ENCODE results near the gene HOXC4.

Gene HOXC4

DNA sequence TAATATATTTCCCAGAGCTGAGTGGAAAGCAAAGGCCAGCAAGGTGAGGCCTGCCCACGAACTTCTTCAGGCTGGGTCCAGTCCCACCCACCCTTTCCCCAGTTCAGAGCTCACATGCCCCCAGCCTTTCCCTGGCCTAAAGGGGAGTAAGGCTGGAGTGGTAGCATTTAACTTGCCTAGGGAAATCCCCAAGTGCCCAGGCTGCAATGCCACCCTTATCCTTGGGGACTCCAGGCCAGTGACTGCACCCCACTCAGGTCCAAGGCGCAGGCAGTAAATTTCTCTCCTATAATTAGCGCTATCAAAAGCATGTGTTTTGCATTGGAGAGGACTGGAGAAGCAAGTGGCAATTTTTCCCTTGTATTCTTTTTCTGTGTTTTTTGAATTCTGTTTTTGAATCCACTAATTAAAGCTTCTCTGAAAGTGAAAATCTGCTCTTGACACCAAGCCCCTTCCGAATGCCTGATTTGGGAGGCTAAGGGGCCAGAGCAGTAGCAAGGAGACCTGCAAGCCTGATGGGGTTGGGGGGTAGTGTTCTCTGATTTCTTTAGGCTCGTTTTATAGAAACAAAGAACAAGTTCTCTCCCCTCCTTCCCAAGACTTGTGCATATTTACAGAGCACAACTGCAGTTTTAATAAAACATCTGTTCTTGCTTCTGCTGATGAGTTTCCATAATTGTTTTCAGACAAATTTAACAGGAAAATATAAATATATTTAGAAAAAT is 28.9 kb upstream of the HOXC4 start:
- TF ChIP-seq, protein P1, sequence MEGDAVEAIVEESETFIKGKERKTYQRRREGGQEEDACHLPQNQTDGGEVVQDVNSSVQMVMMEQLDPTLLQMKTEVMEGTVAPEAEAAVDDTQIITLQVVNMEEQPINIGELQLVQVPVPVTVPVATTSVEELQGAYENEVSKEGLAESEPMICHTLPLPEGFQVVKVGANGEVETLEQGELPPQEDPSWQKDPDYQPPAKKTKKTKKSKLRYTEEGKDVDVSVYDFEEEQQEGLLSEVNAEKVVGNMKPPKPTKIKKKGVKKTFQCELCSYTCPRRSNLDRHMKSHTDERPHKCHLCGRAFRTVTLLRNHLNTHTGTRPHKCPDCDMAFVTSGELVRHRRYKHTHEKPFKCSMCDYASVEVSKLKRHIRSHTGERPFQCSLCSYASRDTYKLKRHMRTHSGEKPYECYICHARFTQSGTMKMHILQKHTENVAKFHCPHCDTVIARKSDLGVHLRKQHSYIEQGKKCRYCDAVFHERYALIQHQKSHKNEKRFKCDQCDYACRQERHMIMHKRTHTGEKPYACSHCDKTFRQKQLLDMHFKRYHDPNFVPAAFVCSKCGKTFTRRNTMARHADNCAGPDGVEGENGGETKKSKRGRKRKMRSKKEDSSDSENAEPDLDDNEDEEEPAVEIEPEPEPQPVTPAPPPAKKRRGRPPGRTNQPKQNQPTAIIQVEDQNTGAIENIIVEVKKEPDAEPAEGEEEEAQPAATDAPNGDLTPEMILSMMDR (IDR thresholded peaks at IDR 0.05; ENCODE audit: extremely low read depth, insufficient read depth, missing control alignments): no peak
- in situ Hi-C loops (cut with MboI; ENCODE audit: low pct_unique_long_range_greater_than_20kb, low sequenced_read_pairs, unreplicated experiment): loop anchor here (10.0 to 25.0 kb wide), 3 partner anchors 87 to 338 kb away; partner anchors contain the start of genes GPR84 and HOXC13
- no peak for DNase-seq (ENCODE audit: low spot score)

GRCh38 chr12:54025499-54026405 is 27.9 kb upstream of the HOXC4 start:
- TF ChIP-seq, protein P1 (IDR thresholded peaks at IDR 0.05; ENCODE audit: extremely low read depth, insufficient read depth, missing control alignments): no peak
- DNase-seq (ENCODE audit: low spot score): no peak
- in situ Hi-C loops (cut with MboI; ENCODE audit: low pct_unique_long_range_greater_than_20kb, low sequenced_read_pairs, unreplicated experiment): loop anchor here (10.0 to 25.0 kb wide), 2 partner anchors 88 to 169 kb away; partner anchors contain the start of gene HOXC13

- DNase-seq (ENCODE audit: low spot score): no peak
- in situ Hi-C loops (cut with MboI; ENCODE audit: low pct_unique_long_range_greater_than_20kb, low sequenced_read_pairs, unreplicated experiment): loop anchor here (10.0 to 25.0 kb wide), 2 partner anchors 90 to 168 kb away; partner anchors contain the start of gene HOXC13
- TF ChIP-seq, protein P1 (IDR thresholded peaks at IDR 0.05; ENCODE audit: extremely low read depth, insufficient read depth, missing control alignments): no peak
These were observed 26.8 kb upstream of the HOXC4 start for GRCh38 chr12:54026640-54027441.

- TF ChIP-seq, protein P1 (IDR thresholded peaks at IDR 0.05; ENCODE audit: extremely low read depth, insufficient read depth, missing control alignments): no peak
- no peak for DNase-seq (ENCODE audit: low spot score)
- in situ Hi-C loops (cut with MboI; ENCODE audit: low pct_unique_long_range_greater_than_20kb, low sequenced_read_pairs, unreplicated experiment): loop anchor here (10.0 to 25.0 kb wide), 2 partner anchors 90 to 167 kb away; partner anchors contain the start of gene HOXC13
These were observed 26.2 kb upstream of the HOXC4 start for GRCh38 chr12:54027442-54027786.

DNA sequence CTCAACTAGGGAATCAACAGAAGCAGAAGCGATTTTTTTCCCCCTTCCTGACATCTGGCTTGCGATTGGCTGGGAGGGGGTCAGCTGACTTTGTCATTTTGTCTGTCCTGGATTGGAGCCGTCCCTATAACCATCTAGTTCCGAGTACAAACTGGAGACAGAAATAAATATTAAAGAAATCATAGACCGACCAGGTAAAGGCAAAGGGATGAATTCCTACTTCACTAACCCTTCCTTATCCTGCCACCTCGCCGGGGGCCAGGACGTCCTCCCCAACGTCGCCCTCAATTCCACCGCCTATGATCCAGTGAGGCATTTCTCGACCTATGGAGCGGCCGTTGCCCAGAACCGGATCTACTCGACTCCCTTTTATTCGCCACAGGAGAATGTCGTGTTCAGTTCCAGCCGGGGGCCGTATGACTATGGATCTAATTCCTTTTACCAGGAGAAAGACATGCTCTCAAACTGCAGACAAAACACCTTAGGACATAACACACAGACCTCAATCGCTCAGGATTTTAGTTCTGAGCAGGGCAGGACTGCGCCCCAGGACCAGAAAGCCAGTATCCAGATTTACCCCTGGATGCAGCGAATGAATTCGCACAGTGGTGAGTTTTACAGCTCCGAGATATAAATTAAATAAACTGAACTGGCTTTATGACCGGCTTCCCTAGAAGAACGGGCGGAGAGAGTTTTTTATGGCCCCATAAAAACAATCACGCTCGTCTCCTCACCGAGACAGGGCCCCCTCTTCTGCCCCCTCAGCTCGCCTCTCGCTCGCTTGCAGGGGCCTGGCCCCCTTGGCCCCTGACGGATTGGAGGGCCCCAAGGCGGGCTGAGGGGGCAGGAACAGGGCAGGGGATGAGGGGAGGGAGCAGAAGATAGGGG is 25.1 kb upstream of the HOXC4 start, which contains the start of gene HOXC6:
TSS of gene HOXC6 (plus strand) at position 127 of the 888 bp plus-strand sequence. CDS start at position 209, 82 bp downstream.
- in situ Hi-C loops (cut with MboI; ENCODE audit: low pct_unique_long_range_greater_than_20kb, low sequenced_read_pairs, unreplicated experiment): loop anchor here (10.0 to 25.0 kb wide), 2 partner anchors 91 to 166 kb away; partner anchors contain the start of gene HOXC13
- no peak for DNase-seq (ENCODE audit: low spot score)
- TF ChIP-seq, protein P1 (IDR thresholded peaks at IDR 0.05; ENCODE audit: extremely low read depth, insufficient read depth, missing control alignments): no peak

All from GM13977 (cell line).